Measurements from ENCODE around the gene SECISBP2.

DNA sequence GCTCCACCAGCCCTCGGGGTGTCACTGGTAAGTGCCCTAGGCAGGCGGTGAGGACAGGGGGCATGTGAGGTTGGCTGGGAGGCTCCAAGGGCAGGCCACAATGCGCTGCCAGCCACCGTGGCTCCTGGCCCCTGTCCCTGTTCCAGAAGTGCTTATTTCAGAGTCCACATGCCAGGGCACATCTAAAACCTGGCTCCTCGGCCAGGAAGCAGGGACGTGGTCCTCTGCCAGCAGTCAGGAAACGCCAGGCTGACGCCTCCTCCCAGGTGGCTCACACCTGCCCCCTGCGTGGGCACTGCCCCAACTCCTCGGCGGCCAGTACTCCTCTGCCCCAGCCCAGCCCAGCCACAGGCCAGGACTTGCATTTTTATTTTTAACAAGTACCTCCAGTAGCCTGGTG, 68.5 kb downstream of the SECISBP2 start:
- TF ChIP-seq CTCF (IDR thresholded peaks at IDR 0.05) (no peak), EZH2phosphoT487 (IDR thresholded peaks at IDR 0.05) (no peak), EZH2 (IDR thresholded peaks at IDR 0.05) (no peak)
